HG02588 (cell line): ENCODE data around the gene NEB.
"Not testable (repeated sequence)": the region's sequence is repeated elsewhere in the genome, so short reads cannot be mapped to it uniquely, and the experiment has no call there.

ENCODE experiments used
- ATAC-seq: cut with Tn5 transposase; IDR thresholded peaks from one replicate; pipeline ENCODE4 v1.9.1; 2021; ENCODE audit warnings: mild to moderate bottlenecking, moderate library complexity; ENCODE audit not compliant: unreplicated experiment

Gene NEB

GRCh38 chr2:151654085-151654484 lies 80.2 kb downstream of the NEB start:
- no peak for ATAC-seq

- no peak for ATAC-seq
These were observed 83.0 kb downstream of the NEB start for GRCh38 chr2:151651274-151651673.

- ATAC-seq = no peak
These were observed 83.8 kb downstream of the NEB start for GRCh38 chr2:151650456-151650855.

GRCh38 chr2:151649966-151650365 lies 84.3 kb downstream of the NEB start:
- no peak for ATAC-seq

- ATAC-seq = no peak
These were observed 84.9 kb downstream of the NEB start for GRCh38 chr2:151649400-151649799.

GRCh38 chr2:151646512-151646911 lies 87.8 kb downstream of the NEB start:
- ATAC-seq = not testable (repeated sequence)

GRCh38 chr2:151644580-151644979 lies 89.7 kb downstream of the NEB start:
- ATAC-seq = no peak

- not testable (repeated sequence) for ATAC-seq
These were observed 92.4 kb downstream of the NEB start for GRCh38 chr2:151641895-151642294.

- ATAC-seq = no peak
These were observed 94.2 kb downstream of the NEB start for GRCh38 chr2:151640087-151640486.

- ATAC-seq = no peak
These were observed 95.3 kb downstream of the NEB start for GRCh38 chr2:151638990-151639389.

- peak; percentile 61 for ATAC-seq
These were observed 95.9 kb downstream of the NEB start for GRCh38 chr2:151638191-151638933.

- ATAC-seq = peak; percentile 71
These were observed 97.0 kb downstream of the NEB start for GRCh38 chr2:151637271-151637781.

- ATAC-seq = no peak
These were observed 99.4 kb downstream of the NEB start for GRCh38 chr2:151634736-151635467.

- ATAC-seq = no peak
These were observed 101.2 kb downstream of the NEB start for GRCh38 chr2:151632993-151633565.

- no peak for ATAC-seq
These were observed 103.9 kb downstream of the NEB start for GRCh38 chr2:151630372-151630771.

GRCh38 chr2:151627353-151627752 lies 106.9 kb downstream of the NEB start:
- ATAC-seq = no peak

- no peak for ATAC-seq
These were observed 110.0 kb downstream of the NEB start for GRCh38 chr2:151624271-151624670.

GRCh38 chr2:151623631-151624030 lies 110.6 kb downstream of the NEB start:
- ATAC-seq = no peak

- ATAC-seq = no peak
These were observed 113.5 kb downstream of the NEB start for GRCh38 chr2:151620761-151621160.

- ATAC-seq = no peak
These were observed 114.8 kb downstream of the NEB start for GRCh38 chr2:151619337-151619989.

GRCh38 chr2:151616760-151617339 lies 117.4 kb downstream of the NEB start:
- ATAC-seq = no peak
